K562 (cell line): Measurements from ENCODE around the gene HMBS. TPM values are rescaled to one million over a fixed set of nuclear protein-coding genes. Genes with fewer than 3 reads are reported as not detected.

ENCODE experiments used
- ATAC-seq: fragments of 200-7000 bp; cut with Tn5 transposase; 3 replicates; pipeline ENCODE4 v1.9.1; 2020; ENCODE audit warnings: moderate library complexity
- BruUV-seq: library from RNA; stranded (reverse); fragments of 400-500 nt; replicated peaks from 2 replicates; lab custom pipeline; 2021; lab: Mats Ljungman, UMichigan
- CTCF ChIA-PET: fragments of 300-600 bp; formaldehyde crosslinking; extraction: SDS; loops from one replicate; lab custom pipeline; 2021; ENCODE audit warnings: low intra/inter-chr PET ratio; lab: Yijun Ruan, JAX
- POLR2A ChIA-PET: fragments of 300-600, 350-650 bp; sonication (Branson Sonifier 250); formaldehyde crosslinking; extraction: SDS; loops from one replicate; lab custom pipeline; 2021; ENCODE audit warnings: antibody characterized with exemption, inconsistent platforms; lab: Yijun Ruan, JAX
- DNase-seq, 4 experiments: peaks; one replicate each; pipeline versions ENCODE4 v3.0.0 to v3.0.0-alpha.2; 2011 to 2018; ENCODE audit warnings: low spot score in 3 of 4, mixed read lengths in 3 of 4; ENCODE audit errors: extremely low read depth in 1 of 4
- FAIRE-seq: peaks from 2 replicates; lab custom pipeline; 2011; peaks lifted over from hg19 to GRCh38; lab: Jason Lieb, UNC
- H2AFZ ChIP-seq: 2 replicates; pipeline ENCODE4 v1.6.0; 2011; ENCODE audit warnings: low read depth, low read length, control low read depth, inconsistent platforms
- H3K27ac ChIP-seq: fragments of 200-600 bp; 3 replicates; pipeline ENCODE4 v1.8.0; 2011; ENCODE audit warnings: low read depth, mild to moderate bottlenecking, control low read depth, inconsistent platforms, low read length, moderate library complexity, mixed read lengths; ENCODE audit errors: extremely low read depth
- H3K27me3 ChIP-seq, 2 experiments: fragments of 300-600 bp in 1 of 2; 2 replicates in 1 of 2; 3 replicates in 1 of 2; pipeline versions ENCODE4 v1.6.0 to v1.8.0; 2011; ENCODE audit warnings: inconsistent platforms in 2 of 2, low read length in 2 of 2, mild to moderate bottlenecking in 1 of 2, mixed read lengths in 1 of 2, moderate library complexity in 1 of 2; ENCODE audit not compliant: control insufficient read depth in 2 of 2, insufficient read depth in 2 of 2
- H3K36me3 ChIP-seq: fragments of 300-600 bp; 3 replicates; pipeline ENCODE4 v1.8.0; 2011; ENCODE audit warnings: mild to moderate bottlenecking, low read length, inconsistent platforms; ENCODE audit not compliant: control insufficient read depth, insufficient read depth
- H3K4me1 ChIP-seq, 2 experiments: fragments of 200-600 bp in 1 of 2; replicated peaks in 1 of 2; 2 replicates in 1 of 2; 3 replicates in 1 of 2; pipeline versions ENCODE4 v1.5.1 to v1.8.0; 2011; ENCODE audit warnings: inconsistent platforms in 2 of 2, low read length in 2 of 2, mild to moderate bottlenecking in 1 of 2, mixed read lengths in 1 of 2, moderate library complexity in 1 of 2; ENCODE audit not compliant: control insufficient read depth in 2 of 2, insufficient read depth in 2 of 2
- H3K4me2 ChIP-seq: 2 replicates; pipeline ENCODE4 v1.6.1; 2011; ENCODE audit warnings: low read length, control low read depth, inconsistent platforms, mixed read lengths; ENCODE audit not compliant: insufficient read depth
- H3K4me3 ChIP-seq: fragments of 200-600 bp; sonication (generic), shearing (Covaris generic); 2 replicates; pipeline ENCODE4 v1.5.1; 2016; ENCODE audit warnings: control low read depth, inconsistent platforms
- H3K79me2 ChIP-seq: fragments of 200-600 bp; 3 replicates; pipeline ENCODE4 v1.8.0; 2011; ENCODE audit warnings: low read length, inconsistent platforms; ENCODE audit not compliant: control insufficient read depth, insufficient read depth
- H3K9ac ChIP-seq, 2 experiments: 2 replicates each; pipeline versions ENCODE4 v1.6.0 to v1.6.1; 2011; ENCODE audit warnings: low read depth in 2 of 2, low read length in 2 of 2, control low read depth in 1 of 2, inconsistent platforms in 1 of 2, mild to moderate bottlenecking in 1 of 2, mixed read lengths in 1 of 2; ENCODE audit not compliant: insufficient read depth in 1 of 2
- H3K9me1 ChIP-seq: one replicate; pipeline ENCODE4 v1.6.0; 2011; ENCODE audit warnings: inconsistent platforms, mild to moderate bottlenecking, low read length, moderate library complexity; ENCODE audit not compliant: control insufficient read depth, insufficient read depth
- H3K9me3 ChIP-seq: replicated peaks from 2 replicates; pipeline ENCODE4 v1.5.1; 2011; ENCODE audit warnings: low read depth, low read length, inconsistent platforms; ENCODE audit not compliant: control insufficient read depth, insufficient read depth
- H4K20me1 ChIP-seq: replicated peaks from 2 replicates; pipeline ENCODE4 v1.6.1; 2011; ENCODE audit warnings: low read length, inconsistent platforms, mixed read lengths; ENCODE audit not compliant: control insufficient read depth, insufficient read depth
- PHF21A ChIP-seq: fragments of 450-650 bp; IDR thresholded peaks from 2 replicates; pipeline ENCODE4 v1.6.1; 2017; ENCODE audit warnings: low read depth, borderline replicate concordance
- POLR3G ChIP-seq: IDR thresholded peaks from 2 replicates; pipeline ENCODE4 v1.6.1; 2011; ENCODE audit not compliant: insufficient read length, insufficient replicate concordance; ENCODE audit errors: extremely low read depth
- SREBF2 ChIP-seq: sonication (generic); formaldehyde crosslinking; IDR thresholded peaks from 2 replicates; pipeline ENCODE4 v1.4.0; 2020; ENCODE audit warnings: mild to moderate bottlenecking, missing genetic modification reagents
- ZNF184 ChIP-seq: sonication (generic); formaldehyde crosslinking; IDR thresholded peaks from 2 replicates; pipeline ENCODE4 v1.5.0; 2020; ENCODE audit warnings: missing genetic modification reagents
- ZNF23 ChIP-seq: fragments of 250-450 bp; sonication (Bioruptor Pico); IDR thresholded peaks from 2 replicates; pipeline ENCODE4 v1.4.0; 2020; ENCODE audit warnings: mild to moderate bottlenecking
- WGBS: fragments of 100-300 bp; shearing (Covaris generic); methylation state at CpG from one replicate; pipeline ENCODE4 v1.1.6; 2016; ENCODE audit warnings: low coverage, mixed read lengths; ENCODE audit not compliant: insufficient coverage; ENCODE audit errors: missing lambda C conversion rate; 5-methylcytosine and 5-hydroxymethylcytosine counted together
- in situ Hi-C: fragments of 300-500 bp; cut with MboI; formaldehyde crosslinking; loops from 4 replicates; pipeline ENCODE4 v1.15.0; 2018; ENCODE audit warnings: inconsistent platforms, mixed read lengths
- intact Hi-C: fragments of 100-400 bp; cut with micrococcal nuclease; formaldehyde crosslinking; loops from 2 replicates; pipeline ENCODE4 v1.14.2; 2022
- polyA plus RNA-seq, 8 experiments: library from polyadenylated mRNA; depleted of rRNA in 4 of 8; stranded (reverse) in 5 of 8; unstranded in 3 of 8; fragments of >200 nt; fragmentation: Nextera tagmentation in 2 of 8; fragmentation: Illumina TruSeq in 1 of 8; extraction: Ambion mirVana in 2 of 8; extraction: Trizol in 1 of 8; gene quantifications; 2 replicates each; pipeline versions ENCODE4 v1.2.1 to v1.2.3, GENCODE V29; 2011 to 2014; ENCODE audit warnings: inconsistent platforms in 1 of 8, missing spikeins in 1 of 8
- total RNA-seq, 7 experiments: library from RNA; depleted of rRNA in 6 of 7; stranded (reverse); fragments of >200 nt in 6 of 7; fragmentation: Illumina TruSeq in 2 of 7; extraction: Trizol in 2 of 7; gene quantifications; 2 replicates each; pipeline versions ENCODE4 v1.2.1 to v1.2.3, GENCODE V29; 2011 to 2021; ENCODE audit warnings: low replicate concordance in 1 of 7
- TF ChIP-seq, protein P1 (sequence below): sonication (generic); formaldehyde crosslinking; IDR thresholded peaks from 2 replicates; pipeline ENCODE4 v1.8.1; 2023; ENCODE audit warnings: mild to moderate bottlenecking, missing genetic modification reagents
- TF ChIP-seq, protein P2 (sequence below): fragments of 450-650 bp; IDR thresholded peaks from 2 replicates; pipeline ENCODE4 v1.7.1; 2018; ENCODE audit warnings: mild to moderate bottlenecking, low read depth; ENCODE audit not compliant: partially characterized antibody
- TF ChIP-seq, protein P3 (sequence below): fragments of 250-450 bp; sonication (Bioruptor Pico); IDR thresholded peaks from 2 replicates; pipeline ENCODE4 v1.9.0; 2021; ENCODE audit warnings: mild to moderate bottlenecking, inconsistent platforms

HMBS gene
- total and polyA plus RNA-seq, 9 of the 15 experiments (the other 6 are each of a cell fraction or from before 2014, with no cell fraction given) = 56.9 to 385 (median 286) TPM

DNA sequence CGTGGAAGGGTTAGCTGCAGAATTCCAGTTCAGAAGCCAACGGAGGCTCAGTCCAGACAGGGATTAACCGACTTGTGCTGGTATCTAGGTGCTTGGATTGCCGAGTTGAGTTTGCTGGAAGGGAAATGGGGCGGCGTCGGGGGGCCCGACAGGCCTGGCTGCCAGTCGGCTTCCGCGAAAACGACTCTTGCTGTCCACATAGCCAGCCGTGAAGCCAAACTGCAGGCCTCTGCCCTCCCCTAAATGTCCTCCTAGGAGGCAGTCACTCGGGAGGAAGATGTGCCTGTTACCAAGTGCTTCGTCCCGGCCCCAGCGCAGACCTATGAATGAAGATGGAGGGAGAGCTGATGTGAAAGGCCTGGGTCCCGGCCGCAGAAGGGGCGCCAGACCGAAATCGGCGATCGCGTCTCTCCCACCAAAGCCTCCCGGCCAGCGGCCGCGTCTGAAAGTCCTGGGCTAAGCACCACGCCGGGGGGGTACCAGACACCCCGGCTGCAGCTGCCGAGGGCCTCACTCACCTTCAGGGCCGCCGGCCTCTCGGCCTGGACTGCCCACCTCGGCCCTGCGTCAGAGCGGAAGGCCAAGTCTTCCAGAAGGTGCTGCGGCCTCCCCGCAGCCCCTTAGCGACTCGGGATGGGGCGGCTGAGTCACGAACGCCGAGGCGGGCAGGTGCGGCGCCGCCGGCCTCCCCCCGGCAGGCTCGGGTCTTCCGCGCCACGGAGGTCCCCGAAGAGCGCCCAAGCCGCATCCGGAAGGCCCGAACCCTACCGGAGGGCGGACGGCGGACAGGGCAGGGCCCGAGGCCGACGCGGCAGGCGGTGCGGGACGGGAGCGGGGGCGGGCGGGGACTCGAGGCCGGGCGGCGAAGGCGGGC lies 9.5 kb downstream of the HMBS start:
- in situ Hi-C loops = no loop called here
- TF ChIP-seq, protein P1, sequence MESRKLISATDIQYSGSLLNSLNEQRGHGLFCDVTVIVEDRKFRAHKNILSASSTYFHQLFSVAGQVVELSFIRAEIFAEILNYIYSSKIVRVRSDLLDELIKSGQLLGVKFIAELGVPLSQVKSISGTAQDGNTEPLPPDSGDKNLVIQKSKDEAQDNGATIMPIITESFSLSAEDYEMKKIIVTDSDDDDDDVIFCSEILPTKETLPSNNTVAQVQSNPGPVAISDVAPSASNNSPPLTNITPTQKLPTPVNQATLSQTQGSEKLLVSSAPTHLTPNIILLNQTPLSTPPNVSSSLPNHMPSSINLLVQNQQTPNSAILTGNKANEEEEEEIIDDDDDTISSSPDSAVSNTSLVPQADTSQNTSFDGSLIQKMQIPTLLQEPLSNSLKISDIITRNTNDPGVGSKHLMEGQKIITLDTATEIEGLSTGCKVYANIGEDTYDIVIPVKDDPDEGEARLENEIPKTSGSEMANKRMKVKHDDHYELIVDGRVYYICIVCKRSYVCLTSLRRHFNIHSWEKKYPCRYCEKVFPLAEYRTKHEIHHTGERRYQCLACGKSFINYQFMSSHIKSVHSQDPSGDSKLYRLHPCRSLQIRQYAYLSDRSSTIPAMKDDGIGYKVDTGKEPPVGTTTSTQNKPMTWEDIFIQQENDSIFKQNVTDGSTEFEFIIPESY (CRISPR knock-in tag) = no peak
- TF ChIP-seq SREBF2 (no peak), PHF21A (no peak), ZNF23 (CRISPR knock-in tag) (no peak), POLR3G (no peak), ZNF184 (no peak)
- TF ChIP-seq, protein P2, sequence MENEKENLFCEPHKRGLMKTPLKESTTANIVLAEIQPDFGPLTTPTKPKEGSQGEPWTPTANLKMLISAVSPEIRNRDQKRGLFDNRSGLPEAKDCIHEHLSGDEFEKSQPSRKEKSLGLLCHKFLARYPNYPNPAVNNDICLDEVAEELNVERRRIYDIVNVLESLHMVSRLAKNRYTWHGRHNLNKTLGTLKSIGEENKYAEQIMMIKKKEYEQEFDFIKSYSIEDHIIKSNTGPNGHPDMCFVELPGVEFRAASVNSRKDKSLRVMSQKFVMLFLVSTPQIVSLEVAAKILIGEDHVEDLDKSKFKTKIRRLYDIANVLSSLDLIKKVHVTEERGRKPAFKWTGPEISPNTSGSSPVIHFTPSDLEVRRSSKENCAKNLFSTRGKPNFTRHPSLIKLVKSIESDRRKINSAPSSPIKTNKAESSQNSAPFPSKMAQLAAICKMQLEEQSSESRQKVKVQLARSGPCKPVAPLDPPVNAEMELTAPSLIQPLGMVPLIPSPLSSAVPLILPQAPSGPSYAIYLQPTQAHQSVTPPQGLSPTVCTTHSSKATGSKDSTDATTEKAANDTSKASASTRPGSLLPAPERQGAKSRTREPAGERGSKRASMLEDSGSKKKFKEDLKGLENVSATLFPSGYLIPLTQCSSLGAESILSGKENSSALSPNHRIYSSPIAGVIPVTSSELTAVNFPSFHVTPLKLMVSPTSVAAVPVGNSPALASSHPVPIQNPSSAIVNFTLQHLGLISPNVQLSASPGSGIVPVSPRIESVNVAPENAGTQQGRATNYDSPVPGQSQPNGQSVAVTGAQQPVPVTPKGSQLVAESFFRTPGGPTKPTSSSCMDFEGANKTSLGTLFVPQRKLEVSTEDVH = peak; percentile 40
- TF ChIP-seq, protein P3, sequence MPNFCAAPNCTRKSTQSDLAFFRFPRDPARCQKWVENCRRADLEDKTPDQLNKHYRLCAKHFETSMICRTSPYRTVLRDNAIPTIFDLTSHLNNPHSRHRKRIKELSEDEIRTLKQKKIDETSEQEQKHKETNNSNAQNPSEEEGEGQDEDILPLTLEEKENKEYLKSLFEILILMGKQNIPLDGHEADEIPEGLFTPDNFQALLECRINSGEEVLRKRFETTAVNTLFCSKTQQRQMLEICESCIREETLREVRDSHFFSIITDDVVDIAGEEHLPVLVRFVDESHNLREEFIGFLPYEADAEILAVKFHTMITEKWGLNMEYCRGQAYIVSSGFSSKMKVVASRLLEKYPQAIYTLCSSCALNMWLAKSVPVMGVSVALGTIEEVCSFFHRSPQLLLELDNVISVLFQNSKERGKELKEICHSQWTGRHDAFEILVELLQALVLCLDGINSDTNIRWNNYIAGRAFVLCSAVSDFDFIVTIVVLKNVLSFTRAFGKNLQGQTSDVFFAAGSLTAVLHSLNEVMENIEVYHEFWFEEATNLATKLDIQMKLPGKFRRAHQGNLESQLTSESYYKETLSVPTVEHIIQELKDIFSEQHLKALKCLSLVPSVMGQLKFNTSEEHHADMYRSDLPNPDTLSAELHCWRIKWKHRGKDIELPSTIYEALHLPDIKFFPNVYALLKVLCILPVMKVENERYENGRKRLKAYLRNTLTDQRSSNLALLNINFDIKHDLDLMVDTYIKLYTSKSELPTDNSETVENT (CRISPR knock-in tag) = 0 out of 2 replicates have a peak, but pooled peaks have one; percentile 46

More for the DNA sequence above, 9.5 kb downstream of the HMBS start:
- Histone ChIP-seq H3K4me3 (peak overlapping the region; percentile 94), H2AFZ (no peak overlapping the region), H3K36me3 (peaks cover 80% of the 10 kb centered on the region), H3K27me3 (no peaks in the 10 kb centered on the region; a peak in 1 of 5 replicates), H3K79me2 (peaks cover 62% of the 10 kb centered on the region), H3K27ac (peak overlapping the region; percentile 95), H3K9me1 (no peaks in the 10 kb centered on the region), H3K9ac (peak overlapping the region; percentile 94 to 99), H4K20me1 (peaks cover 25% of the 10 kb centered on the region), H3K4me1 (peaks cover 23 to 32% of the 10 kb centered on the region in 2 experiments), H3K4me2 (peak overlapping the region; percentile 98), H3K9me3 (no peaks in the 10 kb centered on the region)
- DNase-seq = peak; percentile 6 to 65 (median 38)
- FAIRE-seq = no peak
- ATAC-seq = peak; percentile 7
- CTCF ChIA-PET = interaction anchor here (1.3 kb wide), 1 partner anchor 103 kb away, joined by 6 read pairs; no protein-coding TSS in a partner anchor
- POLR2A ChIA-PET = interaction anchor here (0.6 to 5.5 kb wide), 61 partner anchors 8 to 705 kb away, joined by 3 to 75 read pairs (median 4); partner anchors contain the start of genes ABCG4, C2CD2L, CBL and DPAGT1
- intact Hi-C loops = loop anchor here (2.0 kb wide), 2 partner anchors 37 to 165 kb away; partner anchors contain the start of gene HYOU1
- 1% methylated on average over 52 of the region's 81 CpGs for WGBS
- no TSS peak for BruUV-seq
